HepG2 (cell line): ENCODE measurements around the gene WDR59. TPM values are rescaled to one million over a fixed set of nuclear protein-coding genes. Genes with fewer than 3 reads are reported as not detected.
A peak's percentile ranks its signal among the peaks of the same experiment; 100 is the strongest.
"Not testable (repeated sequence)": the region's sequence is repeated elsewhere in the genome, so short reads cannot be mapped to it uniquely, and the experiment has no call there.

Experiments used
- ATAC-seq: fragments of 200-7000 bp; cut with Tn5 transposase; 3 replicates; pipeline ENCODE4 v1.9.1; 2020; ENCODE audit warnings: mild to moderate bottlenecking, moderate library complexity
- BruUV-seq: library from RNA; stranded (reverse); fragments of 400-500 nt; replicated peaks from 2 replicates; lab custom pipeline; 2021; lab: Mats Ljungman, UMichigan
- CTCF ChIA-PET: fragments of 300-600 bp; formaldehyde crosslinking; extraction: SDS; loops from one replicate; lab custom pipeline; 2021; ENCODE audit warnings: low total read pairs, inconsistent platforms, low intra/inter-chr PET ratio; lab: Yijun Ruan, JAX
- POLR2A ChIA-PET: fragments of 350-600 bp; sonication (Branson Sonifier 250); formaldehyde crosslinking; loops from one replicate; lab custom pipeline; 2020; ENCODE audit warnings: antibody characterized with exemption, inconsistent platforms; lab: Yijun Ruan, JAX
- DNase-seq: peaks from one replicate; pipeline ENCODE4 v3.0.0-alpha.2; 2015; ENCODE audit warnings: low spot score
- FAIRE-seq: peaks from 3 replicates; lab custom pipeline; 2011; peaks lifted over from hg19 to GRCh38; lab: Jason Lieb, UNC
- H2AFZ ChIP-seq: one replicate; pipeline ENCODE4 v1.6.1; 2011; ENCODE audit warnings: low read length, inconsistent platforms
- H3K27ac ChIP-seq: fragments of 300-600 bp; 3 replicates; pipeline ENCODE4 v1.8.0; 2011; ENCODE audit warnings: mixed run types, mild to moderate bottlenecking, mixed read lengths, low read length, inconsistent platforms; ENCODE audit not compliant: insufficient read depth; ENCODE audit errors: extremely low read length
- H3K27me3 ChIP-seq, 2 experiments: fragments of 200-600 bp in 1 of 2; 2 replicates in 1 of 2; 3 replicates in 1 of 2; pipeline versions ENCODE4 v1.6.0 to v1.8.0; 2011; ENCODE audit warnings: low read length in 2 of 2, mild to moderate bottlenecking in 2 of 2, moderate library complexity in 2 of 2, inconsistent platforms in 1 of 2; ENCODE audit not compliant: insufficient read depth in 2 of 2, control insufficient read depth in 1 of 2
- H3K36me3 ChIP-seq, 2 experiments: fragments of 200-600 bp in 1 of 2; replicated peaks in 1 of 2; 2 replicates in 1 of 2; 3 replicates in 1 of 2; pipeline versions ENCODE4 v1.5.1 to v1.8.0; 2011; ENCODE audit warnings: low read length in 2 of 2, inconsistent platforms in 1 of 2; ENCODE audit not compliant: insufficient read depth in 2 of 2, control insufficient read depth in 1 of 2
- H3K4me1 ChIP-seq: 2 replicates; pipeline ENCODE4 v1.5.1; 2012; ENCODE audit warnings: low read length, inconsistent platforms; ENCODE audit not compliant: insufficient read depth
- H3K4me2 ChIP-seq: 2 replicates; pipeline ENCODE4 v1.6.0; 2011; ENCODE audit warnings: low read depth, low read length, inconsistent platforms
- H3K4me3 ChIP-seq, 3 experiments: fragments of 200-600 bp in 1 of 3; sonication (generic), shearing (Covaris generic) in 1 of 3; replicated peaks in 1 of 3; 2 replicates each; pipeline ENCODE4 v1.5.1; 2011 to 2016; ENCODE audit warnings: low read length in 3 of 3, inconsistent platforms in 2 of 3, low read depth in 2 of 3, mild to moderate bottlenecking in 2 of 3, control low read depth in 1 of 3, mixed read lengths in 1 of 3; ENCODE audit not compliant: insufficient read depth in 1 of 3
- H3K79me2 ChIP-seq: one replicate; pipeline ENCODE4 v1.6.1; 2011; ENCODE audit warnings: low read length, inconsistent platforms; ENCODE audit not compliant: insufficient read depth
- H3K9ac ChIP-seq: 2 replicates; pipeline ENCODE4 v1.6.0; 2011; ENCODE audit warnings: mild to moderate bottlenecking, low read depth, low read length, inconsistent platforms; ENCODE audit not compliant: insufficient read depth
- H3K9me3 ChIP-seq: 2 replicates; pipeline ENCODE4 v1.5.1; 2012; ENCODE audit warnings: mild to moderate bottlenecking, low read length
- H4K20me1 ChIP-seq: 2 replicates; pipeline ENCODE4 v1.6.0; 2011; ENCODE audit warnings: inconsistent platforms, mild to moderate bottlenecking, low read length, moderate library complexity; ENCODE audit not compliant: insufficient read depth
- ELF1 ChIP-seq: sonication (generic); formaldehyde crosslinking; IDR thresholded peaks from 2 replicates; pipeline ENCODE4 v1.4.0; 2020; ENCODE audit warnings: missing genetic modification reagents
- SNAI1 ChIP-seq: sonication (generic); formaldehyde crosslinking; IDR thresholded peaks from 2 replicates; pipeline ENCODE4 v1.5.0; 2020; ENCODE audit warnings: mild to moderate bottlenecking, missing genetic modification reagents, borderline replicate concordance
- ZFY ChIP-seq: sonication (generic); formaldehyde crosslinking; IDR thresholded peaks from 2 replicates; pipeline ENCODE4 v1.4.0; 2020; ENCODE audit warnings: missing genetic modification reagents
- ZNF224 ChIP-seq: sonication (generic); formaldehyde crosslinking; IDR thresholded peaks from 2 replicates; pipeline ENCODE4 v1.5.0; 2020; ENCODE audit warnings: mild to moderate bottlenecking, missing genetic modification reagents
- ZNF33A ChIP-seq: sonication (generic); formaldehyde crosslinking; IDR thresholded peaks from 2 replicates; pipeline ENCODE4 v1.5.1; 2020; ENCODE audit warnings: missing genetic modification reagents, mild to moderate bottlenecking, moderate library complexity, borderline replicate concordance
- ZNF460 ChIP-seq: sonication (generic); formaldehyde crosslinking; IDR thresholded peaks from 2 replicates; pipeline ENCODE4 v1.5.1; 2020; ENCODE audit warnings: missing genetic modification reagents, mild to moderate bottlenecking, borderline replicate concordance
- WGBS: methylation state at CpG from one replicate; pipeline ENCODE4 v1.1.6; 2017; ENCODE audit warnings: low lambda C conversion rate; 5-methylcytosine and 5-hydroxymethylcytosine counted together
- in situ Hi-C: cut with HindIII; loops from 2 replicates; pipeline ENCODE4 v1.10.0; 2017; ENCODE audit warnings: low pct_unique_long_range_greater_than_20kb; ENCODE audit not compliant: extremely low pct_ligation_motif_present
- intact Hi-C: fragments of 100-400 bp; cut with micrococcal nuclease; formaldehyde crosslinking; loops from one replicate; pipeline ENCODE4 v1.10.0; 2022; ENCODE audit not compliant: unreplicated experiment
- polyA plus RNA-seq, 8 experiments: library from polyadenylated mRNA; depleted of rRNA in 3 of 8; stranded (reverse) in 7 of 8; unstranded in 1 of 8; fragments of >200 nt; fragmentation: Illumina TruSeq in 4 of 8; extraction: Trizol in 4 of 8; gene quantifications; 2 replicates each; pipeline versions ENCODE4 v1.2.1 to v1.2.3, GENCODE V29; 2011 to 2016; ENCODE audit warnings: low read depth in 4 of 8, missing spikeins in 1 of 8, mixed read lengths in 1 of 8; ENCODE audit not compliant: insufficient read depth in 1 of 8
- total RNA-seq, 5 experiments: library from RNA; depleted of rRNA; stranded (reverse); fragments of >200 nt; fragmentation: Illumina TruSeq; extraction: Trizol; gene quantifications; 2 replicates each; pipeline ENCODE4 v1.2.3, GENCODE V29; 2016; ENCODE audit warnings: low read depth in 1 of 5
- TF ChIP-seq, protein P1 (sequence below): sonication (generic); formaldehyde crosslinking; IDR thresholded peaks from 2 replicates; pipeline ENCODE4 v1.5.0; 2020; ENCODE audit warnings: mild to moderate bottlenecking, missing genetic modification reagents
- TF ChIP-seq, protein P2 (sequence below): IDR thresholded peaks from 2 replicates; pipeline ENCODE4 v1.4.0; 2020; ENCODE audit warnings: mild to moderate bottlenecking, missing genetic modification reagents

Gene WDR59
- total and polyA plus RNA-seq, 2 of the 13 experiments (the other 11 are each of a cell fraction or from before 2014, with no cell fraction given) = 65.2 to 306 TPM

DNA sequence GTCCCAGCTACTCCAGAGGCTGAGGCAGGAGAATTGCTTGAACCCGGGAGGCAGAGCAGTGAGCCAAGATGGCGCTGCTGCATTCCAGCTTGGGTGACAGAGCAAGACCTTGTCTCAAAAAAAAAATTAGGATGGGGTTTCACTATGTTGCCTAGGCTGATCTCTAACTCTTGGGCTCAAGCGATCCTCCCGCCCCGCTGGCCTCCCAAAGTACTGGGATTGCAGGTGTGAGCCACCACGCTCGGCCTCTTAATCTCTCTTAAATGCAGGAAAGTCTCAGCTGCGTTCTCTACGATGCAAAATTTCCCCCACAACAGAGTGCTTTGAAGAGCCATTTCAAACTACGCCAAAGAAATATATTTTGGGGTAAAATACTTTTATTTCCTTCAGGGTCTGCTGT, 5.9 kb upstream of the WDR59 start (continued):
- no peak for TF ChIP-seq ELF1 (CRISPR knock-in tag)

DNA sequence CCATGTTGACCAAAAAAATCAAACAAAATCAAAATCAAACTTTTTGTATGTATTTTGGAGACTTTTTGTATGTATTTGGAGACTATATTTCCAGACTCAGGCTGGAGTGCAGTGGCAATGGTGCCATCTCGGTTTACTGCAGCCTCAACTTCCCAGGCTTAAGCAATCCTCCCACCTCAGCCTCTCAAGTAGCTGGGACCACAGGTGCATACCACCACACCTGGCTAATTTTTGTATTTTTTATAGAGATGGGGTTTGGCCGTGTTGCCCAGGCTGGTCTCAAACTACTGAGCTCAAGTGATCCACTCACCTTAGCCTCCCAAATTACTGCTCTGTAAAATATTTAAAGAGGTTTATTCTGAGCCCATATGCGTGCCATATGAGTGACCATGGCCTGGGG, 4.9 kb upstream of the WDR59 start:
- H3K79me2 ChIP-seq, H4K20me1 ChIP-seq, DNase-seq, BruUV-seq, H3K4me3 ChIP-seq, H3K27me3 ChIP-seq, CTCF ChIA-PET, H3K4me2 ChIP-seq, FAIRE-seq, H2AFZ ChIP-seq, H3K36me3 ChIP-seq, H3K9me3 ChIP-seq, POLR2A ChIA-PET, ATAC-seq: not testable (repeated sequence)
- intact Hi-C loops (loop anchor here (2.0 kb wide), 1 partner anchor 81 kb away; no protein-coding TSS in a partner anchor), in situ Hi-C loops (loop anchor here (10.0 kb wide), 1 partner anchor 115 kb away; no protein-coding TSS in a partner anchor)
- peak overlapping the region; percentile 16; the same call in 1 of the 2 replicates for H3K9ac ChIP-seq
- TF ChIP-seq ZNF33A (peak; percentile 71; the same call in 1 of the 2 replicates), ZNF460 (CRISPR knock-in tag) (peak; percentile 53; the same call in 1 of the 2 replicates)
- peaks cover 95% of the 10 kb centered on the region for H3K4me1 ChIP-seq
- peak overlapping the region; percentile 98 for H3K27ac ChIP-seq
- 92% methylated on average over 3 of the region's 3 CpGs for WGBS

DNA sequence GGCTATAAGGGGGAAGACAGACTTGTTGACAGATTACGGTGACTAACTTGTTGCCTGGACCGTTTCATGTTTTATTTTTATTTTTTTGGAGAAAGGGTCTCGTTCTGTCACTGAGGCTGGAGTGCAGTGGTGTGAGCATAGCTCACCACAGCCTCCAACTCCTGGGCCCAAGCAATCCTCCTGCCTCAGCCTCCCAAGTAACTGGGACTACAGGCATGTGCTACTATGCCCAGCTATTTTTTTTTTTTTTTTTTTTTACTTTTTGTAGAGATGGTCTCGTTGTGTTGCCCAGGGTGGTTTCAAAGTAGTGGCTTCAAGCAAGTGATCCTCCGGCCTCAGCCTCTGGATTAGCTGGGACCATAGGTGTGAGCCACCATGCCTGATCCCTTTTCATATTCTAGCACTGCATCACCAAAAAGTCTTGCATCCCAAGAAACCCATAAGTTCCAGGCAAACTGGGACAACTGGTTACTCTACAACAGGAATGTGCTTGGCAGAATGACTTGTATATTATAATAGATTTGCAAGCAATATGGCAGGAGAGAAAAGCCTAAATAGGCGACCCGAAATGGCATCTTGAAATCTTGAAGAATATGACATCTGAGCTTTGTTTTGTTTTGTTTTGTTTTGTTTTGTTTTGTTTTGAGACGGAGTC, 2.2 kb upstream of the WDR59 start:
- Histone ChIP-seq H3K4me3 (no peak overlapping the region), H4K20me1 (peaks cover 6% of the 10 kb centered on the region), H2AFZ (no peak overlapping the region), H3K36me3 (no peaks in the 10 kb centered on the region; a peak in 2 of 5 replicates), H3K4me2 (no peak overlapping the region), H3K4me1 (peaks cover 87% of the 10 kb centered on the region), H3K27ac (peak overlapping the region; percentile 56), H3K9ac (no peak overlapping the region), H3K79me2 (peaks cover 25% of the 10 kb centered on the region), H3K9me3 (no peaks in the 10 kb centered on the region), H3K27me3 (no peaks in the 10 kb centered on the region; a peak in 1 of 5 replicates)
- ATAC-seq (no peak), DNase-seq (no peak), FAIRE-seq (no peak)
- intact Hi-C loops (no loop called here), in situ Hi-C loops (no loop called here)
- no TSS peak for BruUV-seq
- ChIA-PET POLR2A (interaction anchor here (0.6 to 3.6 kb wide), 3 partner anchors 10 to 112 kb away, joined by 3 to 22 read pairs (median 3); partner anchors contain the start of gene ZNRF1), CTCF (no interaction called here)
- TF ChIP-seq, protein P1, sequence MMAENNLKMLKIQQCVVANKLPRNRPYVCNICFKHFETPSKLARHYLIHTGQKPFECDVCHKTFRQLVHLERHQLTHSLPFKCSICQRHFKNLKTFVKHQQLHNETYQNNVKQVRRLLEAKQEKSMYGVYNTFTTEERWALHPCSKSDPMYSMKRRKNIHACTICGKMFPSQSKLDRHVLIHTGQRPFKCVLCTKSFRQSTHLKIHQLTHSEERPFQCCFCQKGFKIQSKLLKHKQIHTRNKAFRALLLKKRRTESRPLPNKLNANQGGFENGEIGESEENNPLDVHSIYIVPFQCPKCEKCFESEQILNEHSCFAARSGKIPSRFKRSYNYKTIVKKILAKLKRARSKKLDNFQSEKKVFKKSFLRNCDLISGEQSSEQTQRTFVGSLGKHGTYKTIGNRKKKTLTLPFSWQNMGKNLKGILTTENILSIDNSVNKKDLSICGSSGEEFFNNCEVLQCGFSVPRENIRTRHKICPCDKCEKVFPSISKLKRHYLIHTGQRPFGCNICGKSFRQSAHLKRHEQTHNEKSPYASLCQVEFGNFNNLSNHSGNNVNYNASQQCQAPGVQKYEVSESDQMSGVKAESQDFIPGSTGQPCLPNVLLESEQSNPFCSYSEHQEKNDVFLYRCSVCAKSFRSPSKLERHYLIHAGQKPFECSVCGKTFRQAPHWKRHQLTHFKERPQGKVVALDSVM = peak; percentile 93
- TF ChIP-seq ZFY (CRISPR knock-in tag) (no peak), ZNF224 (0 out of 2 replicates have a peak, but pooled peaks have one; percentile 6), SNAI1 (0 out of 2 replicates have a peak, but pooled peaks have one; percentile 31)
- TF ChIP-seq, protein P2, sequence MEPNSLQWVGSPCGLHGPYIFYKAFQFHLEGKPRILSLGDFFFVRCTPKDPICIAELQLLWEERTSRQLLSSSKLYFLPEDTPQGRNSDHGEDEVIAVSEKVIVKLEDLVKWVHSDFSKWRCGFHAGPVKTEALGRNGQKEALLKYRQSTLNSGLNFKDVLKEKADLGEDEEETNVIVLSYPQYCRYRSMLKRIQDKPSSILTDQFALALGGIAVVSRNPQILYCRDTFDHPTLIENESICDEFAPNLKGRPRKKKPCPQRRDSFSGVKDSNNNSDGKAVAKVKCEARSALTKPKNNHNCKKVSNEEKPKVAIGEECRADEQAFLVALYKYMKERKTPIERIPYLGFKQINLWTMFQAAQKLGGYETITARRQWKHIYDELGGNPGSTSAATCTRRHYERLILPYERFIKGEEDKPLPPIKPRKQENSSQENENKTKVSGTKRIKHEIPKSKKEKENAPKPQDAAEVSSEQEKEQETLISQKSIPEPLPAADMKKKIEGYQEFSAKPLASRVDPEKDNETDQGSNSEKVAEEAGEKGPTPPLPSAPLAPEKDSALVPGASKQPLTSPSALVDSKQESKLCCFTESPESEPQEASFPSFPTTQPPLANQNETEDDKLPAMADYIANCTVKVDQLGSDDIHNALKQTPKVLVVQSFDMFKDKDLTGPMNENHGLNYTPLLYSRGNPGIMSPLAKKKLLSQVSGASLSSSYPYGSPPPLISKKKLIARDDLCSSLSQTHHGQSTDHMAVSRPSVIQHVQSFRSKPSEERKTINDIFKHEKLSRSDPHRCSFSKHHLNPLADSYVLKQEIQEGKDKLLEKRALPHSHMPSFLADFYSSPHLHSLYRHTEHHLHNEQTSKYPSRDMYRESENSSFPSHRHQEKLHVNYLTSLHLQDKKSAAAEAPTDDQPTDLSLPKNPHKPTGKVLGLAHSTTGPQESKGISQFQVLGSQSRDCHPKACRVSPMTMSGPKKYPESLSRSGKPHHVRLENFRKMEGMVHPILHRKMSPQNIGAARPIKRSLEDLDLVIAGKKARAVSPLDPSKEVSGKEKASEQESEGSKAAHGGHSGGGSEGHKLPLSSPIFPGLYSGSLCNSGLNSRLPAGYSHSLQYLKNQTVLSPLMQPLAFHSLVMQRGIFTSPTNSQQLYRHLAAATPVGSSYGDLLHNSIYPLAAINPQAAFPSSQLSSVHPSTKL (CRISPR knock-in tag) = no peak
- 87% methylated on average over 8 of the region's 8 CpGs for WGBS
